GM21390 (cell line): ENCODE results near the gene MAPKAPK2.
"Not testable (repeated sequence)": the region's sequence is repeated elsewhere in the genome, so short reads cannot be mapped to it uniquely, and the experiment has no call there.

Experiments
- ATAC-seq: cut with Tn5 transposase; IDR thresholded peaks from one replicate; pipeline ENCODE4 v1.9.1; 2021; ENCODE audit not compliant: unreplicated experiment

Gene MAPKAPK2

GRCh38 chr1:206684478-206685333, at the start of gene MAPKAPK2:
Gene MAPKAPK2, plus strand, starts transcription at chr1:206684905. Its CDS starts 325 bp downstream, at chr1:206685230.
- peak; percentile 43 for ATAC-seq

DNA sequence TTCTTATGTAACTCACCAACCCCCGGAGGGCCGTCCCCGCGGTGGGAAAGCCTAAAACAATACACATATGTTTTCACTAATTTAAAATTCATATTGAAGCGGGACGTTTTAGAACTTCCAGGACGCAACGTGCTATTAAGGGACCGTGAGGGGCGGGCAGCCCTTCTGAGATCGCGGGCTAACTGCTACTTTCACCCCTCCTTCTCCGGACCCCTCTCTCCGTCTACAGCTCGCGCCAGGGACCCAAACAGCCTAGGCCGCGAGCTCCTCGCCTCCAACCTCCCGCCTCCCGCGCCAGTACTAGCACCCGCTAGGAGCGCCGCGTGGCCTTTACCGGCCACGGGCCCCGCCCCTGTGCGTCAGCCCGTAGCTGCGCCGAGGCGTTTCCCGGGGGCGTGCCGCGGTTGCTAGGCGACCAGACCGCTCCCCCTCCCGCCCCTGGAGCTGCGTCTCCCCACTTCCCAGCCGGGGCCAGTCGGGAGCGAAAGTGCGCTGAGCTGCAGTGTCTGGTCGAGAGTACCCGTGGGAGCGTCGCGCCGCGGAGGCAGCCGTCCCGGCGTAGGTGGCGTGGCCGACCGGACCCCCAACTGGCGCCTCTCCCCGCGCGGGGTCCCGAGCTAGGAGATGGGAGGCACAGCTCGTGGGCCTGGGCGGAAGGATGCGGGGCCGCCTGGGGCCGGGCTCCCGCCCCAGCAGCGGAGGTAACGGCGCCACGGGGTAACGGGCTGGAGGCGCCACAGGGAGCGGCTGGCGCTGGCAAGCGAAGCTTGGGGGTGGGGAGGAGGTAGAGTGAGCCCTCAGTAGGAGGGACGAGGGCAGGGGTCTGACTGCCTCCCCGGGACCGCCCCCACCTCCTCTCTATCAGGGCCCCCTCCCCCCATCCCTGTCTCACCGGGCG, 49.4 kb upstream of the MAPKAPK2 start, which contains the start of gene DYRK3:
TSS of gene DYRK3 (plus strand) at position 457 of the 898 bp plus-strand sequence. CDS start at position 625, 168 bp downstream.
- peak; percentile 87 for ATAC-seq

- peak; percentile 3 for ATAC-seq
These were observed 48.7 kb upstream of the MAPKAPK2 start for GRCh38 chr1:206635978-206636345.

DNA sequence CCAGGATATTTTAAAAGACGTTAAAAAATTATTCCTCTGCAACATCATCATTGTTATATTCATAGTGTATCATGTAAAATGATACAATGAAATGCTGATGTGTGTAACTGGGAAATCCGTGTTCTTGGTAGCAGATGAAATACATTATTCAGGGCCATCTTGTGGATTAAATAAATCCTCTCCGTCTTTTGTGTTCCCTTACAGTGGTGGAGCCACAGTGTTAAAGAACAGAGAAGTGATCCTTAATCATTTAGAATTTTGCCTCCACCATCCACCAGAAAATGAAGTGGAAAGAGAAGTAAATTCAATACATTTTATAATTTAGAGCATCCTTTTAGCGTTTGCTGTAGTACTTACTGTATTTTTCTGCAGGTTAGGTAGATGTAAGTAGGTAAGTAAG, 48.0 kb upstream of the MAPKAPK2 start:
- no peak for ATAC-seq

DNA sequence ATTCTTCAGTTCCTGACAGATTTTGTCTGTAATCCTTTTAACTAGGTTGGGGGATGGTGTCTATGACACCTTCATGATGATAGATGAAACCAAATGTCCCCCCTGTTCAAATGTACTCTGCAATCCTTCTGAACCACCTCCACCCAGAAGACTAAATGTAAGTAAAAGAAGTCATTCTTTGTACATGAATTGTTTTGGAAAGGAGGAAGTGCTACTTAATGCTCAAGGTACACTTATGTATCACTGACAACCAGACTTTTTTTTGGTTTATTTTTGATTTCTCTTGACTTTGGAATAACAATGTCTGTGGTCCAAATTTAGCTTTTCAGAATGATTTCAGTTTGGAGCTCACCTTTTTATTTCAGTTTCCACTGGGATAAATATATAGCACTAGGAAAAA, 47.1 kb upstream of the MAPKAPK2 start:
- no peak for ATAC-seq

GRCh38 chr1:206642074-206642473, 42.6 kb upstream of the MAPKAPK2 start:
- not testable (repeated sequence) for ATAC-seq

DNA sequence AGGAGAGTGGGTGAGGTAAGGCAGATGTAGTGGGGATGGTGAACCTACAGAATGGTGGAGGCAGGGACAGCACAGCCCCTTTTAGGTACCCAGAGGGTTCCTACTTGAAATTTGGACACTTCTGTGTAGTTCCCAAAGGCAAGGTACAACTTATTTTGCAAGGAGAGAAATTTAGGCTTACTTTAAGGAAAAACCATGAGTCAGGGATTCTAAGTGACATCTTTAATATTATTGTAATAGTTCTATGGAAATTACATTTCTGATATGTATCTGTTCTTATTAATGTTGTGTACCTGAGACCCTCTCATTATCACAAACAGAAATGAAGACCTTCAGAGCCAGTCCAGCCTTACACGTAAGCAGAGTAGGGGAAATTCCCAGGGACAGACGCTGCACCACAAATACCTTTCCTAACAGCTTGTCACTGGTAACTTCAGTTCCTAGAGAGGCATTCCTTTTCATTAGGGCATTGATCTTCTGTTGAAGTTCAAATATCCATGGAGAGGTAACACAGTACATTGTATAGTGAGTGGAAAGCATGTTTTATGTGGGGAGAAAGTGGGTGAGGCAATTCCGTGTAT, 41.5 kb upstream of the MAPKAPK2 start:
- no peak for ATAC-seq

- ATAC-seq, result no peak
These were observed 38.2 kb upstream of the MAPKAPK2 start for GRCh38 chr1:206646504-206646903.

DNA sequence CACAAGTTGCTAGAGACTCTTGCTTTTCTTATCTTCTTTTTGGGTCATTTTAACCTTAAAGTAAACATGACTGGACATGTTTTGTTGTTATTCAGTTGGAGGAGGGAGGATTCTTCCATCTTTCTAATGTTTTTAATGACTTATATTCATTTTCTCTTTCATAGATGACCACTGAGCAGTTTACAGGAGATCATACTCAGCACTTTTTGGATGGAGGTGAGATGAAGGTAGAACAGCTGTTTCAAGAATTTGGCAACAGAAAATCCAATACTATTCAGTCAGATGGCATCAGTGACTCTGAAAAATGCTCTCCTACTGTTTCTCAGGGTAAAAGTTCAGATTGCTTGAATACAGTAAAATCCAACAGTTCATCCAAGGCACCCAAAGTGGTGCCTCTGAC, 37.5 kb upstream of the MAPKAPK2 start:
- no peak for ATAC-seq

DNA sequence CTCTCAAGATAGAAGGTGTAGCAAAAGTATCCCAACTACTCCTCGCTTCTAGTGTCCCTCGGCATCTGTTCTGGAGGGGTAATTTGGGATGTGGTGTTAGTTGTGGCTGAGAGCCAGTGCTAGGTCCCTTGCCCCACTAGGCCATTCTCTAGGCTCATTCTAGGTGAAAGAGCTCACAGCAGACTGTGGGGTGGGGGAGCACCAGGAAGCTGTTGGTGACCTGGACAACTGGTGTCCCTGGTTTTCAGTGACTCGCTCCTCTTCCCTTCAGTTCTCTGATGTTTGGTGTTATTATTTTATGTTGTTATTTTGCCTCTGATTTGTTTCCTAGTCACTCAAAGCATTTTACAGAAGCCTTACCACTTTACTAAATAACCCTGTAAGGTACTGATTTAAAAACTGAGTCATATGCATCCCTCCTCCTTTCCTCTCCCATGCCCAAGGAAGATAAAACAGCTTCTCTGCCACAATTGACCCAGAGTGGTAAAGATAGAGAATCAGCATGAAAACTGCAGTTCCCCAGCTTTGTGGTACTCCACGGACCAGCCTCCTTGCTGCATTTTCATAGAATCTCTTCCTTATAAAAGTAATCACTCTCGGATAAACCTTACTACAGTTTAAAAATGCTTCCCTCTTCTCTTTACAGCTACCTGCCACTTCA, 35.3 kb upstream of the MAPKAPK2 start:
- ATAC-seq, result no peak

DNA sequence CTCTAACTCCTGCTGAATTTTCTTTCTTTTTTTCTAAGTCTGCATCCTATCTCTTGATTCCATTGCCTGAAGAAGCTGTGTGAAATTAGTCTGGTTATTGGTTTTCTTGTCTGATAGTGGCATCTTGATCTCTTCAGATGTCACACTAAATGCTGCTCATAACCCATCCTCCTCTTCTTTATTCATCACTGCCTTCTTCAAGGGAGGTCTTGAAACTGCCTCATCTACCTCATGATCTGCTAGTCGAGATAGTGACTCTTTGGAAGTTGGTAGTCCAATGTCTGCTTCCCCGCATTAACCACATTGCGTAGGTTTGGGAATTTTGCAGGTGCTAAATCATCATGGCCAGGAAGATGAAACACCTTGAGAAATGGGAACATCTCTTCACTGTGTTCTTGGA, 33.7 kb upstream of the MAPKAPK2 start:
- no peak for ATAC-seq

DNA sequence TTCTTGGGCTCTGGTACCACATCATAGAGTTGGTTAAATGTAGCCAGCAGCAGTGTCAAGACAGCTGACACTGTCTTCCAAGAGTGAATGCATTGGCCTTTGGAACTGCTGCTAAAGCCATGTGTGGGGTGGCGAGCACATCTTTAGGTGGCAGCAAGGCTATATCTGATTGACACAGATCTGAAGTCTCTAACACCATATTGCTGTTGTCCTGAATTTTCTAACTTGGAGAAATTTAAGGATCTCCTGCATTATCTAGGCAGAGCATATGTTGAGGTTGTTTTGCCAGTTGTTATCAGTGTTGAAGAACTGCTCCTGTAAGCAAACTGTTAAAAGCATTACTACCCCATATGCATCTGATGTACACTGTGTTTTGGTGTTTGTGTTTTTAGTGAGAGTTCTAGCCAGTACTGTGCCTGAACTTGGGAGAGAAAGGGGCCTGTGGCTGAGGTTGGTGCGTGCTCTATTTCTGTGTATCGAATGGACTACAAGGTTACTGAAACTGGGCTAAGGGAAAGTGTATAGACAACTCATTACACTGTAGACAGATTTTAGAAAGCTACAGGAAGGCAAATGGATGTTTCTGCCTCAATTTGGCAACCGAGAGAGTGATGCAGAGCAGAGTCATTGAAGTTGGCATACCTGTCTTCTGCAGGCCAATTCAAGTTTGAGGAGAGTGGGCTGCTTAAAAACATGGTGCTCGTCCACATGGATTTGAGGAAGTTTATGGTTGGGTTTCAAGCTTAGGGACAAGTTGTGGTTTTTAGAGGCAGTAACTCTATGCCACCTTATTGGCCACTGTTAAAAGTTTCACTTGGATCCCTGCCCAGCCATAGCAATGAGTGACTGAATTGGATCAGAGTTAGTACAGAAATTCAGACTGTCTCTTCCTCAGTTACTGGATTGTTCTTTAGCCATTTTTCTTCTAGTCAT, 32.5 kb upstream of the MAPKAPK2 start:
- ATAC-seq, result no peak

DNA sequence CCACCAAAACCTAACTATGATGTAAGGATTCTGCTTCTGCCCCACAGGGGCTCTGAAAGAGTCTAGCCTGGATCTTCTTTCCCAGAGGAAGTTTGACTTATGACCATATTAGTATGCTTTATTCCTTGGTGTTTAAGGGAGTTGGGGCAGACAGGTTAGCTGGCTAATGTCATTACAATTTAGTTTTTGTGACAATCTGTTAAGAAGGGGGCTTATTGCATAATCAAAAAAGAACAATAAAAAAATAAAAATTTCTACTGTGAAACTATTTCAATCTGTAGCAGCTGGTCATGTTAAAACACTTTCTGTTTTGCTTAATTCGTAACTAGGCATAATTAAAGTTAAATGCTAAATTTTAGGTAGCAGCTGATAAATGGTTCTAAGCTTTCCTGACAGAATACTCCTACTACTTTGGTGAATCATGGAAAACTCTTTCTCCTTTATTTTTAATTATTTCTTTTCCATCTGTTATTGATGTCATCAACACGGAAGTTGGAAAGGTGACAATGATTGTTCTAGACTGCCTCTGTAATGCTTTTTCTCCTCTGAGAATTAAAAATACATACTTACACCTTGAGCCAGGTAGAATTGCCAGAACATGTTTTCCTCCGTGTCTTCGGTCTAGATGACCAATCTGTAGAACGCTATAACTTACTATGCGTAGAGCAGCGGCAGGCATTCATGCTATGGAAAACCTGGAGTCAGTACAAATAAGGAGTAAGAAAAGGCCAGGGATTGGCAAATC, 30.8 kb upstream of the MAPKAPK2 start:
- ATAC-seq, result no peak

DNA sequence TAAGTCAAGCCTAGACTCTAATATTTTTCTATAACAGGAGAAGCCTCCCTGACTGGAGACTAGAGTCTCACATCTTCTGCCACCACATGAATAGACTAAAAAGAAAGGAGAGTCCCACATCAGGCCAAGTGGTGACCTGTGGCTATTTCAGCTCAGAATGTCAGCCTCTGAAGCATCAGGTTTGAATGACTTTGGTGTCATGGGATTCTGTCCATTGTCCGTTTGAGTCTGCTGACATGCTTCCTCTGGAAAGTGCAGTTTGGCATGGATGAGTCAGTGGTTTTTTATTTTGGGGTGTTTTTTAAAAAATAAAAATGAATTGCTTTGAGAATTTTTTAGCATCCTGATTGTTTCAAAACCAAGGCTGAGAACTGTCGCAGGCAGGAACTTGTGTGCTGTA, 29.9 kb upstream of the MAPKAPK2 start:
- ATAC-seq, result no peak

DNA sequence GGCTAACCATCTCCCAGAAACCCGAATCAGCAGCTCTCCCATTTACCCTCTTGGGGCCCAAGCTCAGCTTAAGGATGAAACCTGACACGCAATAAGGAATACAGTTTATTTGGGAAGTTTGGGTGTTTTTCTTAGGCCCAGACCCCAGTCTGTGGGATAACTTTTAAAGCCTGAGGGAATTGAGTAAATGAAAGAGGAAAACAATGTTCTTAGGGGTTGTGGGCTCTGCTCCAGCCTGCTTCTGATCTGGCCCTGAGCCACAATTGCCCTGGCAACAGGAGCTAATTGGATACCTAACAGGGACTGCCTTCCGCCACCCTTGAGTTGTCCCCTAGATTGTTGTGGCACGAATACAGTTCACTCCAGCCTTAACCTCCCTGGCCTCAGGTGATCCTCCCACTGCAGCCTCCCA, 29.2 kb upstream of the MAPKAPK2 start:
- ATAC-seq, result no peak

DNA sequence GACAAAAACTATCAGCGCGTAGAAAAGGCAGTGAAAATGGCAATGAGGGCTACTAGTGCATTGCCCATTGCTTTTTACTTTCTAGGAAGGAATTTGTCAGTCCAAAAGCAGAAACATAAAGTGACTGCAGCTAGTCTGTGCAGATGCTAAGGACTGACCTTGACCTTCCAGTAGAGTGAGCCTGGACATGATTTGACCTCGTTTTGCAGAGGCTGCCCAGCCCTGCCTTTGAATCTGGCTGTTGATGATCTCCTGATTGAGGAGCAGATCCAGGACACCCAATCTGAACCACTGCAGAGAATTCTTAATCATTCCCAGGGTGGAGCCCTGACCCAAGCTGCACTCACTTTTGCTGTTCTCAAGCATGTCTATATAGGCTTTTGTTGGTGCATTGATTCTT, 27.8 kb upstream of the MAPKAPK2 start:
- ATAC-seq, result no peak

DNA sequence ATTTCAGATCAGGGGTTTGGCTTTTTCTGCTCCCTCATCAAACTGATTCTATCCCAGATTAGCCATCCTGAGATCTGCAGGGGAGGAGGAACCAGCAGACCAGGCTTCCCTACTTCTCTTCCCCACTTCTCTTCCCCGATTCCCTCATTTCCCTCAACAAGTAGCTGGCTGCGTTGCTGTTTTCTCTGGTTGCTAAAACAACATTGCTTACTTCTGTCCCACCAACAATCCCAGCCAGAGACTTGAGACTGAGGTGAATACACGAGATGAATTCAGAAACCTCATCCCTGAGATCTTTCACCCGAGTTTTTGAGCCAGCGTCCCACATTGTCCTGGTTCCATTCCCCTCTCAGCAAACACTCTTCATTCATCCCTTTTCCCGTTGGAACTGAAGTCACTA, 27.0 kb upstream of the MAPKAPK2 start:
- no peak for ATAC-seq

DNA sequence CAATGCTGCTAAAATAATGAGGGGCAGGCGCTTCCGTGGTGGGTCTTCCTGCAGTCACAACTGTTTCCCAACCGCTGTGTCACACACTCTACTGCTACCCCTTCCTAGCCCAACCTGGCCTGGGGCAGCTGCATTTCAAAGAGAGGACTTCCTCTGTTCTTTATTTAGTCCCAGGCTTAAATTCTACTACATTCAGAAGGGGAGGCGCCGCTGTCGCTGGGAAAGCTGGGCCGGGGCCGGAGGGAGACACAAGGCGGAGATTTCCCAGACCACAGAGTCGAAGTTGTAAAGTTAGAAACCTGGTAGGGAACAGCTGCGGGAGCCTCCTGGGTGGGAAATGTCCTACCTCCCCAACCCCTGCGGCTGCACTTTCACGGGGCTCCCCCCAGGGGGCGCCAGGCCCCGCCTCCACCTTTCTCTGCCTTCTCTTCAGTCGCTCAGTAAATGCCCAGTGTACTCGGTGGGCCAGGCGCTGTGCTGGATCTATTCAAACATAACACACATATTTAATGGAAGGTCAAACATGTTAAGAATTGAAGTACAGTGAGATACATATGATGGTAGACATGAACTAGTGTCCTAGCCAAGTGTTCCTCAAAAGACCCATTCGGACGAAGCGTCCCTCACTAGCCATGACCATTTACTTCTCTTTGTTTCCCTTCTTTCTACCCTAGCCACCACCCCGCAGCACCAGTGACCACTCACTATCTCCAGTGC, 26.3 kb upstream of the MAPKAPK2 start:
- ATAC-seq, result no peak

- no peak for ATAC-seq
These were observed 25.8 kb upstream of the MAPKAPK2 start for GRCh38 chr1:206658981-206659273.
